Measurements from ENCODE around the gene C17orf58.

DNA sequence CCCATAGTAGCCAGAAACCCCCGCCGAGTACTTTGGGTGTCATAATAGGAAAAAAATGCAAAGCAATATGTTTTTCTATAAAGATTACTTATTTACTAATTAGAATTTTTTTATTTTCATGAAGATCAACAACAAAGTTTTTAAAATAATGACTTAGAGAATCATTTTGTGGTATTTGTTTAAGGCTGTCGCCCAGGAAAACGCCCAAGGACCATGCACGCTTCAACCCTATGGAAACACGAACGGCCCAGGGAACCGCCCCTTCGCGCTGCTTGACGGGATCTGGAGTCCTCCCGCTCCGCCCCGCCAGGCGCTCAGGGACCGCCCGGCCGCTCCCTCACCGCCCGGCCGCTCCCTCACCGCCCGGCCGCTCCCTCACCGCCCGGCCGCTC, 38.9 kb upstream of the C17orf58 start:
- TF ChIP-seq EZH2 (IDR thresholded peaks at IDR 0.05; ENCODE audit: borderline replicate concordance, insufficient read depth, low read depth, low read length, poor library complexity, severe bottlenecking): no peak
- TF ChIP-seq, protein P1, sequence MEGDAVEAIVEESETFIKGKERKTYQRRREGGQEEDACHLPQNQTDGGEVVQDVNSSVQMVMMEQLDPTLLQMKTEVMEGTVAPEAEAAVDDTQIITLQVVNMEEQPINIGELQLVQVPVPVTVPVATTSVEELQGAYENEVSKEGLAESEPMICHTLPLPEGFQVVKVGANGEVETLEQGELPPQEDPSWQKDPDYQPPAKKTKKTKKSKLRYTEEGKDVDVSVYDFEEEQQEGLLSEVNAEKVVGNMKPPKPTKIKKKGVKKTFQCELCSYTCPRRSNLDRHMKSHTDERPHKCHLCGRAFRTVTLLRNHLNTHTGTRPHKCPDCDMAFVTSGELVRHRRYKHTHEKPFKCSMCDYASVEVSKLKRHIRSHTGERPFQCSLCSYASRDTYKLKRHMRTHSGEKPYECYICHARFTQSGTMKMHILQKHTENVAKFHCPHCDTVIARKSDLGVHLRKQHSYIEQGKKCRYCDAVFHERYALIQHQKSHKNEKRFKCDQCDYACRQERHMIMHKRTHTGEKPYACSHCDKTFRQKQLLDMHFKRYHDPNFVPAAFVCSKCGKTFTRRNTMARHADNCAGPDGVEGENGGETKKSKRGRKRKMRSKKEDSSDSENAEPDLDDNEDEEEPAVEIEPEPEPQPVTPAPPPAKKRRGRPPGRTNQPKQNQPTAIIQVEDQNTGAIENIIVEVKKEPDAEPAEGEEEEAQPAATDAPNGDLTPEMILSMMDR (IDR thresholded peaks at IDR 0.05): no peak

All from B cell (primary cell).